Chondrocyte (in vitro differentiated cells): ENCODE results near the gene SYT7. TPM values are rescaled to one million over a fixed set of nuclear protein-coding genes. Genes with fewer than 3 reads are reported as not detected.

Experiments
- DNase-seq: peaks from one replicate; pipeline ENCODE4 v3.0.0; 2021; ENCODE audit warnings: mixed read lengths, low spot score
- H3K27ac Mint-ChIP-seq: one replicate; pipeline ENCODE4 v1.8.0; 2021; ENCODE audit warnings: mild to moderate bottlenecking, moderate library complexity, mixed read lengths; ENCODE audit not compliant: unreplicated experiment
- H3K27me3 Mint-ChIP-seq: 2 replicates; pipeline ENCODE4 v1.8.0; 2021; ENCODE audit warnings: low read depth, mixed read lengths
- H3K36me3 Mint-ChIP-seq: 2 replicates; pipeline ENCODE4 v1.8.0; 2021; ENCODE audit warnings: low read depth, mixed read lengths
- H3K4me1 Mint-ChIP-seq: 2 replicates; pipeline ENCODE4 v1.8.0; 2021; ENCODE audit warnings: low read depth, mild to moderate bottlenecking, mixed read lengths
- H3K4me3 Mint-ChIP-seq: one replicate; pipeline ENCODE4 v1.8.0; 2021; ENCODE audit warnings: mild to moderate bottlenecking, moderate library complexity, mixed read lengths; ENCODE audit not compliant: unreplicated experiment
- H3K9me3 Mint-ChIP-seq: 2 replicates; pipeline ENCODE4 v1.8.0; 2021; ENCODE audit warnings: low read depth, mixed read lengths
- total RNA-seq: library from RNA; stranded (reverse); gene quantifications from 3 replicates; pipeline ENCODE4 v1.2.1, GENCODE V29; 2021
- TF ChIP-seq, protein P1 (sequence below): fragments of 200-600 bp; sonication (generic); IDR thresholded peaks from 2 replicates; pipeline ENCODE4 v1.5.0; 2021; ENCODE audit warnings: antibody characterized with exemption, mild to moderate bottlenecking, moderate library complexity

Gene SYT7
- total RNA-seq, 1 donor from 2014 or later, result 1.5 TPM

DNA sequence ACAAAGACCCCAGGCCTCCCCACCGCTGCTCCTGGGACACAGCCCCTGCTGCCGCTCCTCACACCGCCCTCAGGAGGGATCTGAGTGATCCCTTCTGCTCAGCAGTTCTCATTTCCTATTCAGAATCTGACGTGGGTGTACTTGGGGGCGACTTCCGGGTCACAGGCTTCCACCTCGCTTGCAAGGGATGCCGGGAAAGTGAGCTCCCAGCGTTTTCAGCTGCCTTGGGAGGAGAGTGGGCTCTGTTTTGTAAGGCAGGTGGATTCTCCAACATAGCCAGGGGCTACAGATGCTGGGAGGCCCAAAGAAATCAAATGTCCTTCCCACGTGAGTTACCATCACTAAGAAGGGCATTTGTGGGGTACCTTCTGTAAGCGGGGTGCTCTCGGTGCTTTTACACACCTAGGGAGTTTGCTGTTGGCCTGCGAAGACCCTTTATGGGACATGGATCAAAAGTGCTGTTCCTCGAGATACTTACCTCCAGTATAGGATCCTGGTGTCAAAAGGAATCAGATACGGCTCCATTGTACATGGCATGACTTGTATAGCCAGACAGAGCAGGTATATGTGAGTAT, 82.0 kb downstream of the SYT7 start:
- Mint-ChIP-seq H3K9me3 (no peaks in the 10 kb centered on the region), H3K27ac (no peak overlapping the region), H3K36me3 (no peaks in the 10 kb centered on the region), H3K4me1 (no peaks in the 10 kb centered on the region), H3K27me3 (peaks cover 16% of the 10 kb centered on the region), H3K4me3 (no peak overlapping the region)
- TF ChIP-seq, protein P1, sequence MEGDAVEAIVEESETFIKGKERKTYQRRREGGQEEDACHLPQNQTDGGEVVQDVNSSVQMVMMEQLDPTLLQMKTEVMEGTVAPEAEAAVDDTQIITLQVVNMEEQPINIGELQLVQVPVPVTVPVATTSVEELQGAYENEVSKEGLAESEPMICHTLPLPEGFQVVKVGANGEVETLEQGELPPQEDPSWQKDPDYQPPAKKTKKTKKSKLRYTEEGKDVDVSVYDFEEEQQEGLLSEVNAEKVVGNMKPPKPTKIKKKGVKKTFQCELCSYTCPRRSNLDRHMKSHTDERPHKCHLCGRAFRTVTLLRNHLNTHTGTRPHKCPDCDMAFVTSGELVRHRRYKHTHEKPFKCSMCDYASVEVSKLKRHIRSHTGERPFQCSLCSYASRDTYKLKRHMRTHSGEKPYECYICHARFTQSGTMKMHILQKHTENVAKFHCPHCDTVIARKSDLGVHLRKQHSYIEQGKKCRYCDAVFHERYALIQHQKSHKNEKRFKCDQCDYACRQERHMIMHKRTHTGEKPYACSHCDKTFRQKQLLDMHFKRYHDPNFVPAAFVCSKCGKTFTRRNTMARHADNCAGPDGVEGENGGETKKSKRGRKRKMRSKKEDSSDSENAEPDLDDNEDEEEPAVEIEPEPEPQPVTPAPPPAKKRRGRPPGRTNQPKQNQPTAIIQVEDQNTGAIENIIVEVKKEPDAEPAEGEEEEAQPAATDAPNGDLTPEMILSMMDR, result no peak
- DNase-seq, result no peak

DNA sequence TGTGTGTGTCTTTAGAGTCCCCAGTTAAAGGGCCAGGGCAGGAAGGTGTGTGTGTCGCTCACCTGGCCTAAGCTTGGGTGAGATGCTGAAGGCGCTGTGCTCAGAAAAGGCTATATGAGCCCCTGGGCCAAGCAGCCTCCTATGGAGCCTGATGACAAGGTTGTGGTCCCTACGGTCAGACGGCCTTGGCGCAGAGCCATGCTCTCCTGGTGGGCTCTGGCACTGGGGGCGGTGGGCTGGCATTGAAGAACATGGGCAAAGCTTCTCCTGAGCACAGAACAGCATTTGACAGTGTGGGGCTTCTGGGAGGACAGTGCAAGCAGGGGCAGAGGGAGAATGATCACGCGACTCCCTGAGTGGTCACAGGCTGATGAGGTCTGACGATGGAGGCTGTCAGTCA, 83.0 kb downstream of the SYT7 start:
- Mint-ChIP-seq H3K4me3 (no peak overlapping the region), H3K4me1 (no peaks in the 10 kb centered on the region)

DNA sequence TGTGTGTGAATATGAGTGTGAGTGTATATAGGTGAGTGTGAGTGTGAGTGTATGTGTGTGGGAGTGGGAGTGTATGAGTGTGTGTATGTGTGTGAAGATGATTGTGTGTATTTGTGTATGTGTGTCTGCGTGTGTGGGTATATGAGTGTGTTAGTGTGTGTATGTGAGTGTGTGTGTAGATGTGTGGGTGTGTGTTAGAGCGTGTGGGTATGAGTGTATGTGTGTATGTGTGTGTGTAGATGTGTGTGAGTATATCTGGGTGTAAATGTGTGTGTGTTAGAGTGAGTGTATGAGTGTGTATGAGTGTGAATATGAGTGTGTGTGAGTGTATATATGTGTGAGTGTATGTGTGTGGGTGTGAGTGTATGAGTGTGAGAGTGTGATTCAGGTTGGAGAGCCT, 83.4 kb downstream of the SYT7 start:
- no peaks in the 10 kb centered on the region for H3K36me3 Mint-ChIP-seq
- H3K27me3 Mint-ChIP-seq, result peaks cover 12% of the 10 kb centered on the region
- no peaks in the 10 kb centered on the region for H3K9me3 Mint-ChIP-seq
- no peaks in the 10 kb centered on the region for H3K4me1 Mint-ChIP-seq
- no peak overlapping the region for H3K4me3 Mint-ChIP-seq
- TF ChIP-seq, protein P1, result no peak
- no peak overlapping the region for H3K27ac Mint-ChIP-seq
- no peak for DNase-seq

More for the DNA sequence above, 83.0 kb downstream of the SYT7 start:
- no peak for DNase-seq
- H3K36me3 Mint-ChIP-seq, result no peaks in the 10 kb centered on the region
- peaks cover 12% of the 10 kb centered on the region for H3K27me3 Mint-ChIP-seq
- TF ChIP-seq, protein P1, result no peak
- no peaks in the 10 kb centered on the region for H3K9me3 Mint-ChIP-seq
- H3K27ac Mint-ChIP-seq, result no peak overlapping the region

DNA sequence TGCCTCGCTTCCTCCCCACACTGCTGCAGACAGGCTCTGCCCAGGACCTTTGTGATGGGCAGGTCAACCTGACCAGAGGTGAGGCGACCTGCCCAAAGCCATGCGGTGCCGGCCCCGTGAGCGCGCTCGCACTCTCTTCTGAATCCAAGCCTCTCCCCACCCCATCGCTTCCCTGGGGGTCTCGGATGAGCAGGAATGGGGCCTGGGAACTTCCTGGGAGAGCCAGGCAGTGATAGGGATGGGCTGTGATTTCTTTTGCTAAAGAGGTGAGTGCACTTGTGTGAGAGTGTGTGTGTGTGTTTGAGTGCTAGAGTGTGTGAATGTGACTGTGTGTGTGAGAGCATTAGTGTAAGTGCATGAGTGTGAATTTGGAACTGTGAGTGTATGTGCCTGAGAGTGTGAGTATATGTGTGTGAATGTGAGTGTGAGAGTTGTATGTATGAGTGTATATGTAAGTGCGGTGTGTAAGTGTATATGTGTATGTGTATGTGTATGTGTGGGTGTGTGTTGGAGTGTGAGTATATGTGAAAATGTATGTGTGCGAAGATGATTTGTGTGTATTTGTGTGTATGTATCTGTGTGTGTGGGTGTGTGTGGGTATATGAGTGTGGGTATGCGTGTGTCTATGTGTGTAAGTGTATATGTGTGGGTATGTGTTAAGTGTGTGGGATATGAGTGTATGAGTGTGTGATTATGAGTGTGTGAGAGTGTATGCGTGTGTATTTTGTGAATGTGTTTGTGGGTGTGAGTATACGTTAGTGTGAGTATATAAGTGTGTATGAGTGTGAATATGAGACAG, 84.1 kb downstream of the SYT7 start:
- H3K4me3 Mint-ChIP-seq, result no peak overlapping the region
- no peak for DNase-seq
- H3K27ac Mint-ChIP-seq, result no peak overlapping the region
- H3K27me3 Mint-ChIP-seq, result peaks cover 5% of the 10 kb centered on the region
- no peaks in the 10 kb centered on the region for H3K9me3 Mint-ChIP-seq
- no peaks in the 10 kb centered on the region for H3K4me1 Mint-ChIP-seq
- H3K36me3 Mint-ChIP-seq, result no peaks in the 10 kb centered on the region
- TF ChIP-seq, protein P1, result no peak

DNA sequence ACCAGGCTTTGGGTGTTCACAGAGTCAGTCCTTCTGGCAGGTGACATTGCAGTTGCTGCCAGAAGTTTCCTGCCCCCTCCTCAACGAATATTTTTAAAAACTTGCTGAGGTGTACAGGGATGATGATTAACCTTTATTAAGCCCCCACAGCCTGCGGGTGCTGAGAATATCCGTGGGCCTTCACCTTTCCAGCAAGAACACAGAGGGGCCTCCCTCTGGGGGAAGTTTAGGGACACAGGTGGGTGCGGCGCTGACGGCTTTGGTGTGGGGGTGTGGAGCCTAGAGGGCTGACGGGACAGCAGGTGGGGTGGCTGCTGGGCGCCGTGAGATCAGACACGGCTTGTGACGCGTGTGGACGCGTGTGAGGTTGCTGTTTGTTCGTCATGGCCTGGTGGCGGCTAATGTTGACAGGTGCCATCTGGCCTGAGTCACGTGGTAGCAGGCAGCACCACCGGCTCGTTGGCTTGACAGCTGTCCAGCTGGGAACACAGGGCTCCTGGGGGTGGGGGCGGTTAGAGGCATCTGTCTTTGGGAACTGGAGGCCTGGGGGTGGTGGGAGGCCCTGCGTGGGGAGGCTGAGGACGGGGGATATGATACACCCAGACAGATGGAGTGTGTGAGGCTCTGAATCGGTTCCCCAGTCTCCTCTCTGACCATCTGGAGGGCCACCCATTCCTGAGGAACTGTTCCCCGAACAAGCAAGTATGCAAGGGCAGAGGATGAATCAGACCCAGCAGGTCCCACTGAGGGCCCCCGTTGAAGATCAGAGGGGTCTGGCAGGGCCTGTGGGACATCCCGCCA, 84.9 kb downstream of the SYT7 start:
- no peaks in the 10 kb centered on the region for H3K36me3 Mint-ChIP-seq
- no peak overlapping the region for H3K4me3 Mint-ChIP-seq
- H3K9me3 Mint-ChIP-seq, result no peaks in the 10 kb centered on the region
- TF ChIP-seq, protein P1, result no peak
- DNase-seq, result no peak
- no peak overlapping the region for H3K27ac Mint-ChIP-seq
- H3K27me3 Mint-ChIP-seq, result peaks cover 2% of the 10 kb centered on the region
- no peaks in the 10 kb centered on the region for H3K4me1 Mint-ChIP-seq
